Measurements from ENCODE around the gene GHRHR. TPM values are rescaled to one million over a fixed set of nuclear protein-coding genes. Genes with fewer than 3 reads are reported as not detected.
A peak's percentile ranks its signal among the peaks of the same experiment; 100 is the strongest.

GHRHR gene
- total and polyA plus RNA-seq, 5 experiments from 2014 or later: not detected

DNA sequence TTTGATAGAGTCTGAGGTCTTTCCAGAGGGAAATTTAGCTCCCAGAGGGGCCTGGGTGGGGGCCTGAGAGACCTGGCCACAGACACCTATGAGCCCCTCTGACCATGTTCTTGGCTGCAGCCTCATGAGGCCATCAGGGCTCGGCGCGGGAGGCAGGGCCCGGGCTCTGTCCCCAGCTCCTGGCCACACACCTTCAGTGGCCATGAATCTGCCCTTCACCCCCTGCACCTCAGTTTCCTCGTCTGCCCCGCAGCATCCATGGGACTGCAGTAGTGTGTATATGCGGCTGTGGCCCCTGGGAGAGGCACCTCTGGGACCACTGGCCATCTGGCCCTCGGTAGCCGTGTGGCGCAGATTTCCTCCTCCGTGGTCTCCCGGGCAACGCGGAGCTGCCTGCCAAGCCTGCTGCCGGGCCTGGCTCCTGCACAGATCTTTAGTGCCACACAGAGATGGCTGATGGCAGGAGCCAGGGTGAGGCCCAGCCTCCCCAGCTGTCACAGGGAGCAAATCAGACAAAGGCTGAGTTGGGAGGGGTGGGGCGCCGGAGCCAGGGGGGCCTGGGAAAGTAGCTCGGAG is 64.8 kb downstream of the GHRHR start:
- no peak for ATAC-seq
- Mint-ChIP-seq H3K27ac (no peak overlapping the region), H3K4me3 (no peak overlapping the region), H3K36me3 (no peaks in the 10 kb centered on the region), H3K27me3 (peaks cover 0 to 15% (median 11%) of the 10 kb centered on the region in 5 donors), H3K4me1 (peaks cover 7 to 24% (median 13%) of the 10 kb centered on the region in 4 donors), H3K9me3 (peaks cover 0 to 1% (median 0%) of the 10 kb centered on the region in 9 donors)
- peak in 1 of 10 donors; percentile 10 for DNase-seq
- POLR2A ChIA-PET: no interaction called here

Other genes starting within 250 kb of the GHRHR start
- under 1 TPM; 0.52 to 0.77 TPM for gene INMT, start 211.8 kb upstream of the GHRHR start, total RNA-seq
- gene INMT, start 211.8 kb upstream of the GHRHR start, polyA plus RNA-seq: not detected
- 1 to 10 TPM in 1 of 2 experiments, under 1 TPM in 1; 0.94 to 1.5 TPM for gene MINDY4, start 192.5 kb upstream of the GHRHR start, total RNA-seq
- gene MINDY4, start 192.5 kb upstream of the GHRHR start, polyA plus RNA-seq: under 1 TPM; 0.44 to 0.84 (median 0.81) TPM
- gene AQP1, start 52.1 kb upstream of the GHRHR start, total RNA-seq: under 1 TPM; 0.23 to 0.33 TPM
- not detected for gene AQP1, start 52.1 kb upstream of the GHRHR start, polyA plus RNA-seq
- not detected for gene ADCYAP1R1, start 88.4 kb downstream of the GHRHR start, total RNA-seq
- not detected for gene ADCYAP1R1, start 88.4 kb downstream of the GHRHR start, polyA plus RNA-seq